Right lobe of liver (tissue), 6 donors: ENCODE results near the gene TLR9. TPM values are rescaled to one million over a fixed set of nuclear protein-coding genes. Genes with fewer than 3 reads are reported as not detected.

Experiments used
- ATAC-seq, 4 donors: fragments of 200-7000 bp; cut with Tn5 transposase; one replicate each; pipeline ENCODE4 v1.9.1; 2020; ENCODE audit warnings: mild to moderate bottlenecking in 4 of 4, moderate library complexity in 4 of 4
- DNase-seq, 3 donors: peaks; one replicate each; pipeline ENCODE4 v3.0.0-alpha.2; 2020
- H3K27ac ChIP-seq, 3 donors: fragments of 200-600 bp; one replicate each; pipeline ENCODE4 v1.8.0; 2022
- H3K27me3 ChIP-seq, 2 donors: fragments of 200-600 bp; one replicate each; pipeline ENCODE4 v1.8.0; 2022
- H3K36me3 ChIP-seq, 4 donors: fragments of 200-600 bp; sonication (generic) in 1 of 4; one replicate each; pipeline versions ENCODE4 v1.5.1 to v1.8.0; 2017 to 2022; ENCODE audit warnings: control low read depth in 1 of 4
- H3K4me1 ChIP-seq, 4 donors: fragments of 200-600 bp; sonication (generic) in 1 of 4; one replicate each; pipeline versions ENCODE4 v1.5.1 to v1.8.0; 2017 to 2022; ENCODE audit warnings: control low read depth in 1 of 4
- H3K4me3 ChIP-seq, 3 donors: fragments of 200-600 bp; one replicate each; pipeline ENCODE4 v1.8.0; 2022
- H3K9me3 ChIP-seq, 4 donors: fragments of 200-600 bp; sonication (generic) in 1 of 4; one replicate each; pipeline versions ENCODE4 v1.5.1 to v1.8.0; 2017 to 2022; ENCODE audit warnings: control low read depth in 1 of 4
- CTCF ChIP-seq, 4 donors: fragments of 200-600 bp in 3 of 4; fragments of 450-650 bp in 1 of 4; IDR thresholded peaks; one replicate each; pipeline versions ENCODE4 v1.5.1 to v1.8.0; 2016 to 2022; ENCODE audit warnings: antibody characterized with exemption in 4 of 4, mild to moderate bottlenecking in 2 of 4
- POLR2A ChIP-seq: fragments of 450-650 bp; IDR thresholded peaks from one replicate; pipeline ENCODE4 v1.6.1; 2017; ENCODE audit warnings: antibody characterized with exemption, mild to moderate bottlenecking
- WGBS: methylation state at CpG from one replicate; pipeline ENCODE4 v1.1.6; 2018; ENCODE audit warnings: low coverage, low lambda C conversion rate; ENCODE audit not compliant: insufficient coverage; ENCODE audit errors: missing lambda C conversion rate; 5-methylcytosine and 5-hydroxymethylcytosine counted together
- intact Hi-C, 2 donors: fragments of 100-400 bp; cut with DNase I; formaldehyde crosslinking; loops; one replicate each; pipeline versions ENCODE4 v1.11.2 to v1.14.1; 2022
- total RNA-seq, 6 experiments: library from RNA; depleted of rRNA in 2 of 6; stranded (reverse); fragments of >200 nt in 2 of 6; fragmentation: NEBNext Ultra II Directional in 3 of 6; extraction: Animal tissue kit (Norgen Biotek cat#: 25700) in 3 of 6; gene quantifications; one replicate each; pipeline versions ENCODE4 v1.1.0 to v1.2.4, GENCODE V29; 2016 to 2023
- donor health status: DM: no; HTN: yes; CAD: no.
- donor health status: DM: no; HTN: no; CAD: no.
- donor health status: DM: no; HTN: no; CAD: no.
- donor health status: DM: no; HTN: yes; CAD: no.
- donor health status: DM: no; HTN: yes; CAD: no.

Gene TLR9
- total RNA-seq, 6 experiments from 2014 or later: 0.12 to 0.59 (median 0.24) TPM; not detected in 2

DNA sequence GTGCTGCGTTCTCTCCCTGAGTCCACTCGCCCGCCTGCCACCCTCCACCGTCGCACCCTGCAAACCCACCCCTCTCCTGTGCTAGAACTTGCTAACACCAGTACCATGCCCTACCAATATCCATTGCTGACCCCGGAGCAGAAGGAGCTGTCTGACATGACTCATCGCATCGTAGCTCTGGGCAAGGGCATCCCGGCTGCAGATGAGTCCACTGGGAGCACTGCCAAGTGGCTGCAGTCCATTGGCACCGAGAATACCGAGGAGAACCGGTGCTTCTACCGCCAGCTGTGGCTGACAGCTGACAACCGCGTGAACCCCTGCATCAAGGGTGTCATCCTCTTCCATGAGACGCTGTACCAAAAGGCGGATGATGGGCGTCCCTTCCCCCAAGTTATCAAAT lies 32.4 kb downstream of the TLR9 start:
- H3K27ac ChIP-seq: peak overlapping the region in 1 of 3 donors; percentile 51
- DNase-seq (peak; percentile 88 to 95 (median 94)), ATAC-seq (peak; percentile 51 to 74 (median 66))
- H3K36me3 ChIP-seq: no peaks in the 10 kb centered on the region
- no peaks in the 10 kb centered on the region for H3K9me3 ChIP-seq
- TF ChIP-seq CTCF (IDR thresholded peaks at IDR 0.05) (no peak), POLR2A (no peak)
- H3K4me3 ChIP-seq: no peak overlapping the region
- peaks cover 0 to 54% (median 13%) of the 10 kb centered on the region in 4 donors for H3K4me1 ChIP-seq
- WGBS: 9% methylated on average over 7 of the region's 18 CpGs
- intact Hi-C loops: no loop called here
- H3K27me3 ChIP-seq: no peaks in the 10 kb centered on the region

DNA sequence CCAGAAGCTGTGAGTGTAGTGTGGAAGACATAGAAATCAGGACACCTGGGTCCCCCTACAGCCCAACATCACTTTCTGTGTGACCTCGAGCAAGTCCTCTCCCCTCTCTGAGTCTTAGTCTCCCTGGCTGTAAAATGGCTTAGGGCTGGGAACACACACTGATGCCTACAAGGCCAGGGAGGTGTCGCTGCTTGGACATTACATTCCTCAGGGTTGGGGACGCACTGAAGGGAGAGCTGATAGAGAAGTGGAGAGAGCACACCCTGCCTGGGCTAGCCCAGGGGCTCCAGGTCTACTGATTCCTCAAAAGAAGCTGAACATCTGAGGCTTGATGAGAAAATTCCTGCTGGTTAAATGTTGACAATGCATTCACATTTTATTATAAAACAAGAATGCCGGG lies 33.8 kb downstream of the TLR9 start:
- WGBS: 84% methylated on average over 3 of the region's 4 CpGs

GRCh38 chr3:52190294-52191074 lies 35.0 kb downstream of the TLR9 start:
- Histone ChIP-seq H3K9me3 (no peaks in the 10 kb centered on the region), H3K36me3 (no peaks in the 10 kb centered on the region), H3K27me3 (no peaks in the 10 kb centered on the region), H3K4me3 (no peak overlapping the region), H3K27ac (peak overlapping the region in 1 of 3 donors; percentile 100), H3K4me1 (peaks cover 0 to 52% (median 11%) of the 10 kb centered on the region in 4 donors)
- intact Hi-C loops: no loop called here
- DNase-seq: peak in 2 of 3 donors; percentile 19 to 54
- WGBS: 77% methylated on average over 3 of the region's 9 CpGs
- ATAC-seq: no peak
- TF ChIP-seq CTCF (IDR thresholded peaks at IDR 0.05) (no peak), POLR2A (no peak)

More for the DNA sequence above, 33.8 kb downstream of the TLR9 start:
- Histone ChIP-seq H3K27me3 (no peaks in the 10 kb centered on the region), H3K4me1 (peaks cover 0 to 53% (median 11%) of the 10 kb centered on the region in 4 donors), H3K9me3 (no peaks in the 10 kb centered on the region), H3K27ac (no peak overlapping the region), H3K4me3 (no peak overlapping the region), H3K36me3 (no peaks in the 10 kb centered on the region)
- ATAC-seq (no peak), DNase-seq (no peak)
- TF ChIP-seq CTCF (IDR thresholded peaks at IDR 0.05) (no peak), POLR2A (no peak)
- intact Hi-C loops: no loop called here

DNA sequence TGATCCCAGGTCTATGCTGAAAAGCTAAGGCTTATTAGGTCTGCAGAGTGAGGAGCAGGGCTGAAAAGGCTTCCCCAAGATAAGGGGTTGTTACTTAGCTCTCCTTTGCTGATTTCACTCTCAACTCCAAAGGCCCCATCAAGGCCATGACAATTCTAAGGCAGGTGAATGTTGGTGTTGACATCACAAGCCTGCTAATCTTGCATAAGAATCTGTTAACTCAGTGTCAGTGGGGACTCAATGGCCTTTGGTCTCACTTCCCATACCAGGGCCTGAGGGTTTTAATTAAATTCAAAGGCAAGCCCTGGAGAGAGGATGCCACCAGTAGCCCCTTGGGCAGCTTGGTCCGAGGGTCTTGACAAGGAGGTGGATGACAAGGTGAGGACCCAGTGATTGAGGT lies 36.9 kb downstream of the TLR9 start:
- Histone ChIP-seq H3K4me3 (no peak overlapping the region), H3K9me3 (no peaks in the 10 kb centered on the region), H3K27ac (peak overlapping the region; percentile 33 to 100 (median 56)), H3K27me3 (no peaks in the 10 kb centered on the region), H3K4me1 (peaks cover 0 to 60% (median 11%) of the 10 kb centered on the region in 4 donors), H3K36me3 (no peaks in the 10 kb centered on the region)
- DNase-seq (peak in 1 of 3 donors; percentile 7), ATAC-seq (peak; percentile 20 to 45 (median 30))
- no peak for TF ChIP-seq POLR2A
- no peak for TF ChIP-seq CTCF (IDR thresholded peaks at IDR 0.05)
- 83% methylated on average over 1 of the region's 1 CpG for WGBS
- intact Hi-C loops: no loop called here
